GM12801 (cell line): ENCODE data around the gene ADAMTSL3.

Experiments used
- CTCF ChIP-seq: IDR thresholded peaks from one replicate; pipeline ENCODE4 v1.5.1; 2011; ENCODE audit warnings: control low read depth; ENCODE audit not compliant: insufficient read length; ENCODE audit errors: extremely low read depth

Gene ADAMTSL3

GRCh38 chr15:83947156-83947555, 293.2 kb downstream of the ADAMTSL3 start:
- no peak for TF ChIP-seq CTCF

- no peak for TF ChIP-seq CTCF
Measured at GRCh38 chr15:83954506-83954905, 300.6 kb downstream of the ADAMTSL3 start.

GRCh38 chr15:83955806-83956265, 301.9 kb downstream of the ADAMTSL3 start:
- no peak for TF ChIP-seq CTCF

GRCh38 chr15:83956887-83957286, 303.0 kb downstream of the ADAMTSL3 start:
- TF ChIP-seq CTCF, result no peak

GRCh38 chr15:83959477-83959876, 305.6 kb downstream of the ADAMTSL3 start:
- no peak for TF ChIP-seq CTCF

- TF ChIP-seq CTCF, result no peak
Measured at GRCh38 chr15:83960192-83960829, 306.4 kb downstream of the ADAMTSL3 start.

- TF ChIP-seq CTCF, result no peak
Measured at GRCh38 chr15:83961311-83961710, 307.4 kb downstream of the ADAMTSL3 start.
